Measurements from ENCODE around the gene CDADC1.

CDADC1 gene

DNA sequence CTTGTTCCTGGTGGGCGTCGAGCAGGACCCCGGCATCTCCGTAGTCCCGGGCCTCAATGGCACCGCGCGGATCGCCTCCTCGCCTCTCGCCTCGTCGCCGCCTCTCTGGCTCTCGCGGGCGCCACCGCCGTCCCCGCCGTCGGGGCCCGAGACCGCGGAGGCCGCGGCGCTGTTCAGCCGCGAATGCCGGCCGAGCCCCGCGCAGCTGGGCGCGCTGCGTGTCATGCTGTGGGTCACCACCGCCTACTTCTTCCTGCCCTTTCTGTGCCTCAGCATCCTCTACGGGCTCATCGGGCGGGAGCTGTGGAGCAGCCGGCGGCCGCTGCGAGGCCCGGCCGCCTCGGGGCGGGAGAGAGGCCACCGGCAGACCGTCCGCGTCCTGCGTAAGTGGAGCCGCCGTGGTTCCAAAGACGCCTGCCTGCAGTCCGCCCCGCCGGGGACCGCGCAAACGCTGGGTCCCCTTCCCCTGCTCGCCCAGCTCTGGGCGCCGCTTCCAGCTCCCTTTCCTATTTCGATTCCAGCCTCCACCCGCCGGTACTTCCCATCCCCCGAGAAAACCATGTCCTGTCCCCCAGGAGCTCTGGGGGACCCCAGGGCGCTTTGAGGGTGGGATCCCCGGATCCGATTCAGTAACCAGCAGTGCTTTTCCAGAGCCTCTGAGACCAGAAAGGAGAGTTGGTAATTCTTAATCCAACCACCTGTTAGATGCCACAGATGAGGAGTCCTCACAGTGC lies 26.7 kb upstream of the CDADC1 start:
- peaks cover 26% of the 10 kb centered on the region for H3K27me3 ChIP-seq (ENCODE audit: insufficient read depth, poor library complexity, severe bottlenecking)
- H3K4me3 ChIP-seq (ENCODE audit: severe bottlenecking) = no peak overlapping the region
- DNase-seq (ENCODE audit: low spot score) = no peak

GRCh38 chr13:49221590-49221965 lies 26.1 kb upstream of the CDADC1 start:
- TF ChIP-seq, protein P1, sequence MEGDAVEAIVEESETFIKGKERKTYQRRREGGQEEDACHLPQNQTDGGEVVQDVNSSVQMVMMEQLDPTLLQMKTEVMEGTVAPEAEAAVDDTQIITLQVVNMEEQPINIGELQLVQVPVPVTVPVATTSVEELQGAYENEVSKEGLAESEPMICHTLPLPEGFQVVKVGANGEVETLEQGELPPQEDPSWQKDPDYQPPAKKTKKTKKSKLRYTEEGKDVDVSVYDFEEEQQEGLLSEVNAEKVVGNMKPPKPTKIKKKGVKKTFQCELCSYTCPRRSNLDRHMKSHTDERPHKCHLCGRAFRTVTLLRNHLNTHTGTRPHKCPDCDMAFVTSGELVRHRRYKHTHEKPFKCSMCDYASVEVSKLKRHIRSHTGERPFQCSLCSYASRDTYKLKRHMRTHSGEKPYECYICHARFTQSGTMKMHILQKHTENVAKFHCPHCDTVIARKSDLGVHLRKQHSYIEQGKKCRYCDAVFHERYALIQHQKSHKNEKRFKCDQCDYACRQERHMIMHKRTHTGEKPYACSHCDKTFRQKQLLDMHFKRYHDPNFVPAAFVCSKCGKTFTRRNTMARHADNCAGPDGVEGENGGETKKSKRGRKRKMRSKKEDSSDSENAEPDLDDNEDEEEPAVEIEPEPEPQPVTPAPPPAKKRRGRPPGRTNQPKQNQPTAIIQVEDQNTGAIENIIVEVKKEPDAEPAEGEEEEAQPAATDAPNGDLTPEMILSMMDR (IDR thresholded peaks at IDR 0.05; ENCODE audit: poor library complexity, severe bottlenecking) = no peak
- ATAC-seq (ENCODE audit: low read depth) (no peak), DNase-seq (ENCODE audit: low spot score) (no peak)
- Histone ChIP-seq H3K36me3 (ENCODE audit: low read depth) (no peaks in the 10 kb centered on the region), H3K4me3 (ENCODE audit: severe bottlenecking) (no peak overlapping the region), H3K27ac (ENCODE audit: poor library complexity, severe bottlenecking) (no peak overlapping the region), H3K27me3 (ENCODE audit: insufficient read depth, poor library complexity, severe bottlenecking) (peaks cover 26% of the 10 kb centered on the region), H3K4me1 (ENCODE audit: insufficient read depth, poor library complexity, severe bottlenecking) (no peaks in the 10 kb centered on the region), H3K9me3 (ENCODE audit: severe bottlenecking) (no peaks in the 10 kb centered on the region)

More for the DNA sequence above, 26.7 kb upstream of the CDADC1 start:
- Histone ChIP-seq H3K4me1 (ENCODE audit: insufficient read depth, poor library complexity, severe bottlenecking) (no peaks in the 10 kb centered on the region), H3K36me3 (ENCODE audit: low read depth) (no peaks in the 10 kb centered on the region), H3K9me3 (ENCODE audit: severe bottlenecking) (no peaks in the 10 kb centered on the region), H3K27ac (ENCODE audit: poor library complexity, severe bottlenecking) (no peak overlapping the region)
- TF ChIP-seq, protein P1 (IDR thresholded peaks at IDR 0.05; ENCODE audit: poor library complexity, severe bottlenecking) = no peak
- no peak for ATAC-seq (ENCODE audit: low read depth)

DNA sequence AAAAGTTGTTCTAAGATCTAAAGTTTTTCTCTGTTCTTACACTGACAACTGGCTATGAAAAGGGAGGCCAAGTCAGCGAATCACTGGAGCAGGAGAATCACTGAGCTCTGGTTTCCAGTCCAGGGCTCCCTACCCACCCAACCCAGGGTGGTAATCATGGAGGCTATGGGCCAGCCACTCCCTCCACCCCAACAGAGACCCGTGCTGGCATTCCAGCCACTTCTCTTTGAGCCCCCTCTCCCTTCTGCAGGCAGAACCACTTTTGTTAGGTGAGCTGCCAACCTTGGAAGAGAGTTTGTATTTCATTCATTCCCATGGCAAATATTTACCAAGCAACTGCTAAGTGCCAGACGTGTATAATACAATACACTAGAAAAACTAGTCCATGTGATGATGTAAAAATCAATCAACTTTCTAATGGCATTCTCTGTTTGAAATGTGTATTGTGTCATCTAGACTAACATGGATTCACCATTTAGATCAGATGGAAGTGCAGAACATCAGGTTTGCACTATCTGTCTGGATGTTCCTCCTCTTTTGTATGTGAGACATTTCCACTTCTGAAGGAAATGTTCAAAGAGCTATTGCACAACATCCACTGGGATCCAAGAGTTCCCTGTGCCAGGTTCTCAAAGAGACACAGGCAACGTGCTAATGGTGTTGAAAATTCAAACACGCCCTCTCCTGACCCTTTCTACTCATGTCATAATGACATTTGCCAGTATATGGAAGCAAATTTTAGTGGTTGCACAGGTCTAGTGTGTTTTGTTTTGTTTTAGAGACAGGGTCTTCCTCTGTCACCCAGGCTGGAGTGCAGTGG lies 22.3 kb upstream of the CDADC1 start:
- Histone ChIP-seq H3K4me3 (ENCODE audit: severe bottlenecking) (no peak overlapping the region), H3K9me3 (ENCODE audit: severe bottlenecking) (no peaks in the 10 kb centered on the region), H3K27ac (ENCODE audit: poor library complexity, severe bottlenecking) (no peak overlapping the region), H3K36me3 (ENCODE audit: low read depth) (no peaks in the 10 kb centered on the region), H3K4me1 (ENCODE audit: insufficient read depth, poor library complexity, severe bottlenecking) (no peaks in the 10 kb centered on the region), H3K27me3 (ENCODE audit: insufficient read depth, poor library complexity, severe bottlenecking) (peaks cover 14% of the 10 kb centered on the region)
- DNase-seq (ENCODE audit: low spot score) (no peak), ATAC-seq (ENCODE audit: low read depth) (no peak)
- TF ChIP-seq, protein P1 (IDR thresholded peaks at IDR 0.05; ENCODE audit: poor library complexity, severe bottlenecking) = no peak

DNA sequence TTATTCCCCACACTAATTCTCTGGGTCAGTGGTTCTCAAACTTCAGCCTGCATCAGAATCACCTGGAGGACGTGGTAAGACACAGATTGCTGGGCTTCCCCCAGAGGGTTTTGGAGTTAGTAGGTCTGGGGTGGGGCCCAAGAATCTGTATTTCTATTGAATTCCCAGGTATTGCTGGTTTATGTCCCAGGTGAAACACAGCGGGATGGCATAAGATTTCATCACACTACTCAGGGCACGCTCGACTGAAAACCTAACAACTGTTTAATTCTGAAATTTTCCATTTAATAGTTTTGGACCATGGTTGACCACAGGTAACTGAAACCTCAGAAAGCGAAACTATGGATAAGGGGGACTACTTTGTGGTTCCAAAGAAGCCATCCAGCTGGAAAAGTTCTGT lies 21.1 kb upstream of the CDADC1 start:
- no peak overlapping the region for H3K4me3 ChIP-seq (ENCODE audit: severe bottlenecking)
- no peak overlapping the region for H3K27ac ChIP-seq (ENCODE audit: poor library complexity, severe bottlenecking)
- no peaks in the 10 kb centered on the region for H3K9me3 ChIP-seq (ENCODE audit: severe bottlenecking)
- ATAC-seq (ENCODE audit: low read depth) = no peak
- no peak for DNase-seq (ENCODE audit: low spot score)
- H3K4me1 ChIP-seq (ENCODE audit: insufficient read depth, poor library complexity, severe bottlenecking) = no peaks in the 10 kb centered on the region
- no peaks in the 10 kb centered on the region for H3K36me3 ChIP-seq (ENCODE audit: low read depth)
- TF ChIP-seq, protein P1 (IDR thresholded peaks at IDR 0.05; ENCODE audit: poor library complexity, severe bottlenecking) = no peak
- H3K27me3 ChIP-seq (ENCODE audit: insufficient read depth, poor library complexity, severe bottlenecking) = peaks cover 2% of the 10 kb centered on the region
